H1 (cell line): Measurements from ENCODE around the gene TOP3B. TPM values are rescaled to one million over a fixed set of nuclear protein-coding genes. Genes with fewer than 3 reads are reported as not detected.
A peak's percentile ranks its signal among the peaks of the same experiment; 100 is the strongest.

Experiments
- CTCF ChIA-PET: fragments of 300-600 bp; sonication (Branson Sonifier 250); formaldehyde crosslinking; loops from one replicate; lab custom pipeline; 2021; ENCODE audit not compliant: partially characterized antibody; lab: Charles Lee
- POLR2A ChIA-PET: fragments of 300-600 bp; sonication (Branson Sonifier 250); formaldehyde crosslinking; loops from one replicate; lab custom pipeline; 2021; ENCODE audit warnings: inconsistent platforms; ENCODE audit not compliant: partially characterized antibody; lab: Charles Lee
- DNase-seq, 2 experiments: peaks; one replicate each; pipeline versions ENCODE4 v3.0.0 to v3.0.0-alpha.2; 2010 to 2022; ENCODE audit warnings: low spot score in 2 of 2, low read depth in 1 of 2, mixed read lengths in 1 of 2
- FAIRE-seq: peaks from 2 replicates; lab custom pipeline; 2011; peaks lifted over from hg19 to GRCh38; lab: Jason Lieb, UNC
- H2AFZ ChIP-seq: 2 replicates; pipeline ENCODE4 v1.8.1; 2012; ENCODE audit warnings: low read length, inconsistent platforms
- H2AK5ac ChIP-seq: 2 replicates; pipeline ENCODE4 v1.6.1; 2013; ENCODE audit warnings: low read depth, low read length
- H2BK120ac ChIP-seq: replicated peaks from 2 replicates; pipeline ENCODE3; 2013; ENCODE audit warnings: low read depth, low read length, inconsistent platforms
- H2BK12ac ChIP-seq: 2 replicates; pipeline ENCODE4 v1.6.1; 2013; ENCODE audit warnings: low read depth, low read length
- H2BK15ac ChIP-seq: 2 replicates; pipeline ENCODE4 v1.6.1; 2013; ENCODE audit warnings: low read length
- H2BK20ac ChIP-seq: 2 replicates; pipeline ENCODE4 v1.6.1; 2013; ENCODE audit warnings: low read length
- H2BK5ac ChIP-seq: 2 replicates; pipeline ENCODE4 v1.6.1; 2013; ENCODE audit warnings: low read depth, low read length
- H3K14ac ChIP-seq: 2 replicates; pipeline ENCODE4 v1.6.1; 2013; ENCODE audit warnings: inconsistent platforms; ENCODE audit not compliant: insufficient read length
- H3K18ac ChIP-seq: 2 replicates; pipeline ENCODE4 v1.6.1; 2013; ENCODE audit warnings: low read length; ENCODE audit errors: extremely low read depth
- H3K23ac ChIP-seq: 2 replicates; pipeline ENCODE4 v1.6.1; 2013; ENCODE audit warnings: inconsistent platforms; ENCODE audit not compliant: insufficient read length
- H3K23me2 ChIP-seq: 2 replicates; pipeline ENCODE4 v1.6.1; 2013; ENCODE audit warnings: low read depth, low read length
- H3K27ac ChIP-seq: 2 replicates; pipeline ENCODE4 v1.6.1; 2011; ENCODE audit warnings: low read depth, low read length, inconsistent platforms
- H3K27me3 ChIP-seq, 4 experiments: replicated peaks in 1 of 4; 1 replicate in 1 of 4; 2 replicates in 3 of 4; pipeline versions ENCODE4 v1.6.1 to v1.8.1; 2011 to 2013; ENCODE audit warnings: low read length in 3 of 4, mild to moderate bottlenecking in 3 of 4, inconsistent platforms in 2 of 4, mixed read lengths in 2 of 4, moderate library complexity in 1 of 4; ENCODE audit not compliant: control insufficient read depth in 3 of 4, insufficient read depth in 3 of 4; ENCODE audit errors: extremely low read depth in 1 of 4
- H3K36me3 ChIP-seq, 4 experiments: 2 replicates each; pipeline versions ENCODE4 v1.6.1 to v1.8.1; 2011 to 2013; ENCODE audit warnings: mild to moderate bottlenecking in 4 of 4, low read length in 3 of 4, moderate library complexity in 2 of 4, control low read depth in 1 of 4, inconsistent platforms in 1 of 4; ENCODE audit not compliant: insufficient read depth in 4 of 4, control insufficient read depth in 2 of 4
- H3K4ac ChIP-seq: replicated peaks from 2 replicates; pipeline ENCODE3; 2013; ENCODE audit warnings: low read length, low read depth, mixed read lengths, inconsistent platforms; ENCODE audit not compliant: insufficient read length
- H3K4me1 ChIP-seq, 4 experiments: replicated peaks in 1 of 4; 1 replicate in 1 of 4; 2 replicates in 3 of 4; pipeline versions ENCODE4 v1.6.1 to v1.8.1; 2011 to 2013; ENCODE audit warnings: low read length in 3 of 4, inconsistent platforms in 2 of 4, mixed read lengths in 1 of 4; ENCODE audit not compliant: insufficient read depth in 4 of 4, control insufficient read depth in 3 of 4
- H3K4me2 ChIP-seq, 2 experiments: 2 replicates each; pipeline versions ENCODE4 v1.6.1 to v1.8.1; 2011 to 2013; ENCODE audit warnings: low read depth in 2 of 2, low read length in 2 of 2, control low read depth in 1 of 2, inconsistent platforms in 1 of 2, mild to moderate bottlenecking in 1 of 2; ENCODE audit not compliant: insufficient read depth in 1 of 2
- H3K4me3 ChIP-seq, 4 experiments: fragments of 200-600, 300-600 bp in 1 of 4; sonication (generic), shearing (Covaris generic), sonication (Bioruptor Twin) in 1 of 4; 2 replicates each; pipeline versions ENCODE4 v1.5.1 to v1.8.1; 2011 to 2016; ENCODE audit warnings: low read length in 4 of 4, low read depth in 3 of 4, control low read depth in 2 of 4, inconsistent platforms in 2 of 4, mild to moderate bottlenecking in 2 of 4, mixed read lengths in 1 of 4, moderate library complexity in 1 of 4; ENCODE audit not compliant: insufficient read depth in 2 of 4; ENCODE audit errors: extremely low read depth in 1 of 4
- H3K56ac ChIP-seq: replicated peaks from 2 replicates; pipeline ENCODE3; 2013; ENCODE audit warnings: low read depth, mild to moderate bottlenecking, mixed read lengths, low read length, inconsistent platforms; ENCODE audit not compliant: insufficient read length
- H3K79me1 ChIP-seq: 2 replicates; pipeline ENCODE4 v1.6.1; 2013; ENCODE audit warnings: low read depth, low read length, control low read depth
- H3K79me2 ChIP-seq, 2 experiments: 2 replicates each; pipeline versions ENCODE4 v1.6.1 to v1.8.1; 2012 to 2013; ENCODE audit warnings: low read length in 2 of 2, mild to moderate bottlenecking in 2 of 2, inconsistent platforms in 1 of 2; ENCODE audit not compliant: insufficient read depth in 2 of 2, control insufficient read depth in 1 of 2
- H3K9ac ChIP-seq, 4 experiments: replicated peaks in 1 of 4; 1 replicate in 1 of 4; 2 replicates in 3 of 4; pipeline versions ENCODE4 v1.6.1 to v1.8.1; 2011 to 2013; ENCODE audit warnings: low read depth in 3 of 4, low read length in 3 of 4, control low read depth in 2 of 4, mild to moderate bottlenecking in 2 of 4, moderate library complexity in 2 of 4, inconsistent platforms in 1 of 4; ENCODE audit errors: extremely low read depth in 1 of 4
- H3K9me3 ChIP-seq, 2 experiments: 2 replicates each; pipeline versions ENCODE4 v1.6.1 to v1.8.1; 2012 to 2013; ENCODE audit warnings: mild to moderate bottlenecking in 2 of 2, moderate library complexity in 2 of 2, control low read depth in 1 of 2, inconsistent platforms in 1 of 2, low read depth in 1 of 2, low read length in 1 of 2, mixed read lengths in 1 of 2; ENCODE audit not compliant: insufficient read depth in 2 of 2
- H4K20me1 ChIP-seq, 2 experiments: replicated peaks in 1 of 2; 2 replicates each; pipeline versions ENCODE3 to v1.8.1; 2011 to 2013; ENCODE audit warnings: inconsistent platforms in 2 of 2, low read length in 2 of 2, mild to moderate bottlenecking in 1 of 2; ENCODE audit not compliant: insufficient read depth in 2 of 2, control insufficient read depth in 1 of 2
- H4K5ac ChIP-seq: 2 replicates; pipeline ENCODE4 v1.6.1; 2013; ENCODE audit warnings: low read length, low read depth, mixed read lengths, inconsistent platforms; ENCODE audit not compliant: insufficient read length
- H4K8ac ChIP-seq: 2 replicates; pipeline ENCODE4 v1.8.0; 2013; ENCODE audit warnings: mild to moderate bottlenecking, moderate library complexity, low read length, inconsistent platforms; ENCODE audit not compliant: insufficient read depth; ENCODE audit errors: extremely low read depth
- H4K91ac ChIP-seq: replicated peaks from 2 replicates; pipeline ENCODE3; 2013; ENCODE audit warnings: low read length, mixed read lengths, inconsistent platforms; ENCODE audit not compliant: insufficient read length
- SIRT6 ChIP-seq: IDR thresholded peaks from one replicate; pipeline ENCODE4 v1.7.1; 2012; ENCODE audit warnings: low read length, inconsistent platforms
- SUZ12 ChIP-seq: fragments of 200-600 bp; sonication (generic); IDR thresholded peaks from 2 replicates; pipeline ENCODE4 v1.6.1; 2012; ENCODE audit warnings: mild to moderate bottlenecking, inconsistent platforms, low read length, moderate library complexity, mixed read lengths
- WGBS, 2 experiments: shearing (Covaris generic) in 1 of 2; methylation state at CpG; one replicate each; pipeline versions ENCODE4 v1.1.6 to v1.1.7; 2013 to 2015; ENCODE audit warnings: low lambda C conversion rate in 2 of 2, mixed read lengths in 2 of 2, inconsistent platforms in 1 of 2, low coverage in 1 of 2, missing lambda C conversion rate in 1 of 2; ENCODE audit not compliant: insufficient replicate concordance in 2 of 2, insufficient coverage in 1 of 2, insufficient read length in 1 of 2; ENCODE audit errors: extremely low coverage in 1 of 2, missing lambda C conversion rate in 1 of 2; 5-methylcytosine and 5-hydroxymethylcytosine counted together
- polyA plus RNA-seq, 7 experiments: library from polyadenylated mRNA; depleted of rRNA in 3 of 7; stranded (reverse) in 5 of 7; unstranded in 2 of 7; fragments of >200 nt in 5 of 7; fragments of 200-250 nt in 2 of 7; gene quantifications; 1 replicate in 5 of 7; 2 replicates in 1 of 7; 4 replicates in 1 of 7; pipeline versions ENCODE4 v1.2.1 to v1.2.3, GENCODE V29; 2011 to 2013; ENCODE audit warnings: missing spikeins in 2 of 7, mixed read lengths in 2 of 7
- total RNA-seq: library from RNA; stranded (reverse); fragmentation: NEBNext Ultra II Directional; extraction: Animal tissue kit (Norgen Biotek cat#: 25700); gene quantifications from 2 replicates; pipeline ENCODE4 v1.2.1, GENCODE V29; 2021

TOP3B gene
- total and polyA plus RNA-seq, 2 of the 8 experiments (the other 6 are each of a cell fraction or from before 2014, with no cell fraction given), result 30.4 to 52.8 TPM

DNA sequence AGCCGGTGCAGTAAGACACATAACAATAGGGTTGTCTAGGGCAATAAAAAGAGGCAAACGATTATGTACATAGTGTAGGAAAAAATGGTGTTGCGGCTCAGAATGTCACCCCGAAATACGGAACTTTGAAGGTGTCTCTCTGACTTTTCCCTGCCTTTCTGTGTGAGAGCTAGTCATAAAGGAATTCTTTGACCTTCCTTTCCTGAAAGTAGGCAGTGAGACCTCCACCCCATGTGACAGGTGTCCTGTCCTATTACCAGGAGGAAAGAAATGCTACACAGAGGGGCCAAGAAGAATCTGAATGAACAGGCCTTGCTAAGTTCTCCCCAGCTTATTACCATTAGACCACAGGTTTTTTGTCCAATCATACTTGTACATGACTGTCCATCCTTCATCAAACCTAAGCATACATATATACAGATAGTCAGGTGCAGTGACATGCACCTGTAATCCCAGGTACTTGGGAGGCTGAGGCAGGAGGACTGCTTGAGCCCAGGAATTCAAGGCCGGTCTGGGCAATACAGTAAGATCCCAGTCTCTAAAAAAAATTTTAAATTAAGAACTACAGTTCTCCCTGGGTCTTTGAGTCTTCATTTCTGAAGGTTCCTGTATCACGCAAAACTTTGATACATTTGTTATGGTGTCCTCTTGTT lies 16.1 kb upstream of the TOP3B start:
- Histone ChIP-seq H3K14ac (no peak overlapping the region), H3K4me3 (no peak overlapping the region), H4K8ac (no peak overlapping the region), H3K9me3 (no peaks in the 10 kb centered on the region), H3K4me1 (no peaks in the 10 kb centered on the region), H3K9ac (no peak overlapping the region), H2AK5ac (no peak overlapping the region), H3K36me3 (no peaks in the 10 kb centered on the region), H3K27me3 (peaks cover 43 to 93% (median 90%) of the 10 kb centered on the region in 4 experiments), H3K56ac (no peak overlapping the region), H3K4me2 (no peak overlapping the region), H4K5ac (no peak overlapping the region), H3K23ac (no peak overlapping the region), H3K4ac (no peak overlapping the region), H2BK120ac (no peak overlapping the region), H2AFZ (no peak overlapping the region), H3K79me2 (no peaks in the 10 kb centered on the region), H2BK15ac (no peak overlapping the region), H3K27ac (no peak overlapping the region), H4K91ac (no peak overlapping the region), H4K20me1 (no peaks in the 10 kb centered on the region), H3K18ac (no peak overlapping the region), H2BK5ac (no peak overlapping the region), H2BK12ac (no peak overlapping the region), H3K79me1 (no peaks in the 10 kb centered on the region), H3K23me2 (no peaks in the 10 kb centered on the region), H2BK20ac (no peak overlapping the region)
- POLR2A ChIA-PET, result interaction anchor here (0.8 to 1.3 kb wide), 2 partner anchors 12 to 67 kb away, joined by 3 to 5 read pairs; no protein-coding TSS in a partner anchor
- 0 out of 2 replicates have a peak, but pooled peaks have one; percentile 20 for TF ChIP-seq SUZ12
- no peak for TF ChIP-seq SIRT6
- DNase-seq (no peak), FAIRE-seq (no peak)
- 87% methylated on average over 7 of the region's 7 CpGs; no CpG with 5 or more reads in 1 of the 2 experiments for WGBS, 2 experiments
- CTCF ChIA-PET, result interaction anchor here (1.0 to 1.1 kb wide), 2 partner anchors 8 to 14 kb away, joined by 3 read pairs; no protein-coding TSS in a partner anchor
